H1 (cell line): Measurements from ENCODE around the gene WDR37.

Experiments used
- CREB1 ChIP-seq: IDR thresholded peaks from 2 replicates; pipeline ENCODE4 v1.6.1; 2012; ENCODE audit warnings: inconsistent platforms
- POLR2AphosphoS5 ChIP-seq: IDR thresholded peaks from 2 replicates; pipeline ENCODE4 v1.6.1; 2011; ENCODE audit warnings: low read depth, low read length
- TAF1 ChIP-seq: IDR thresholded peaks from 2 replicates; pipeline ENCODE4 v1.6.1; 2011; ENCODE audit warnings: mild to moderate bottlenecking, low read depth, low read length
- TEAD4 ChIP-seq: IDR thresholded peaks from 2 replicates; pipeline ENCODE4 v1.6.1; 2012; ENCODE audit warnings: low read depth, low read length, inconsistent platforms, mixed read lengths
- TF ChIP-seq, protein P1 (sequence below), 3 experiments: IDR thresholded peaks; 1 replicate in 2 of 3; 2 replicates in 1 of 3; pipeline versions ENCODE4 v1.5.1 to v1.6.1; 2011; ENCODE audit warnings: low read length in 3 of 3, mild to moderate bottlenecking in 3 of 3, inconsistent platforms in 2 of 3, low read depth in 1 of 3, moderate library complexity in 1 of 3; ENCODE audit not compliant: insufficient read depth in 1 of 3; ENCODE audit errors: control extremely low read depth in 1 of 3
- TF ChIP-seq, protein P2 (sequence below): IDR thresholded peaks from 2 replicates; pipeline ENCODE4 v1.6.1; 2012; ENCODE audit warnings: inconsistent platforms

DNA sequence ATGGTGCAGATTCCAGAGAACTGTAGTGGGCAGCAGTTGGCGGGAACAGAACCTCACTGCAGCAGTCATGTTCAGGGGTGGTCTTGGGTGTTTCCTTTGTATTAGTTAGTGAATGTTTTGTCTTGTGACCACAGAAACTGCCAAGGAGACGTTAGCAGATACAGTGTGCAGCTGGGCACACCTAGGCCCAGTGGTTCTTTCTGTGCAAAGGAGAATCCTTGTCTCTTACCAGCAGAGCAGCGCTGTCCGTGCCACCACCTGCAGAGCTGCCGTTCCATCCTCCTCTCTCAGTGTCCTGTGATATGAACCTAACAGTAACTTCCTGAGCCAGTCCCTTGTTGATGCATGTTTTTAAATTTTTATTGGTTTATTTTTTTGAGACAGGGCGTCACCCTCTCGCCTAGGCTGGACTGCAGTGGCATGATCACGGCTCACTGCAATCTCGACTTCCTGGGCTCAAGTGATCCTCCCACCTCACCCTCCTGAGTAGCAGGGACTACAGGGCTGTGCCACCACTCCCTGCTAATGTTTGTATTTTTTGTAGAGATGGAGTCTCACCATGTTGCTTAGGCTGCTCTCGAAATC is 60.6 kb downstream of the WDR37 start:
- no peak for TF ChIP-seq TEAD4
- no peak for TF ChIP-seq TAF1
- TF ChIP-seq POLR2AphosphoS5: no peak
- TF ChIP-seq, protein P1, sequence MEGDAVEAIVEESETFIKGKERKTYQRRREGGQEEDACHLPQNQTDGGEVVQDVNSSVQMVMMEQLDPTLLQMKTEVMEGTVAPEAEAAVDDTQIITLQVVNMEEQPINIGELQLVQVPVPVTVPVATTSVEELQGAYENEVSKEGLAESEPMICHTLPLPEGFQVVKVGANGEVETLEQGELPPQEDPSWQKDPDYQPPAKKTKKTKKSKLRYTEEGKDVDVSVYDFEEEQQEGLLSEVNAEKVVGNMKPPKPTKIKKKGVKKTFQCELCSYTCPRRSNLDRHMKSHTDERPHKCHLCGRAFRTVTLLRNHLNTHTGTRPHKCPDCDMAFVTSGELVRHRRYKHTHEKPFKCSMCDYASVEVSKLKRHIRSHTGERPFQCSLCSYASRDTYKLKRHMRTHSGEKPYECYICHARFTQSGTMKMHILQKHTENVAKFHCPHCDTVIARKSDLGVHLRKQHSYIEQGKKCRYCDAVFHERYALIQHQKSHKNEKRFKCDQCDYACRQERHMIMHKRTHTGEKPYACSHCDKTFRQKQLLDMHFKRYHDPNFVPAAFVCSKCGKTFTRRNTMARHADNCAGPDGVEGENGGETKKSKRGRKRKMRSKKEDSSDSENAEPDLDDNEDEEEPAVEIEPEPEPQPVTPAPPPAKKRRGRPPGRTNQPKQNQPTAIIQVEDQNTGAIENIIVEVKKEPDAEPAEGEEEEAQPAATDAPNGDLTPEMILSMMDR (IDR thresholded peaks at IDR 0.05; ENCODE audit: control extremely low read depth in 1 of 3, insufficient read depth in 1 of 3, low read depth in 1 of 3, low read length in 3 of 3): no peak
- TF ChIP-seq, protein P2, sequence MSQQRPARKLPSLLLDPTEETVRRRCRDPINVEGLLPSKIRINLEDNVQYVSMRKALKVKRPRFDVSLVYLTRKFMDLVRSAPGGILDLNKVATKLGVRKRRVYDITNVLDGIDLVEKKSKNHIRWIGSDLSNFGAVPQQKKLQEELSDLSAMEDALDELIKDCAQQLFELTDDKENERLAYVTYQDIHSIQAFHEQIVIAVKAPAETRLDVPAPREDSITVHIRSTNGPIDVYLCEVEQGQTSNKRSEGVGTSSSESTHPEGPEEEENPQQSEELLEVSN: no peak
- no peak for TF ChIP-seq CREB1
